H1 (cell line): Measurements from ENCODE around the gene ADGRB2.

ENCODE experiments used
- GABPA ChIP-seq: IDR thresholded peaks from 2 replicates; pipeline ENCODE4 v1.6.1; 2011; ENCODE audit warnings: mild to moderate bottlenecking, low read length, moderate library complexity, borderline replicate concordance; ENCODE audit not compliant: insufficient read depth
- KDM1A ChIP-seq: fragments of 200-600, 300-600 bp; sonication (generic); IDR thresholded peaks from 2 replicates; pipeline ENCODE4 v1.7.1; 2016; ENCODE audit warnings: mild to moderate bottlenecking, low read length, borderline replicate concordance
- TAF7 ChIP-seq: optimal IDR thresholded peaks from 2 replicates; pipeline ENCODE3; 2011; ENCODE audit warnings: low read depth, mild to moderate bottlenecking, inconsistent platforms, low read length, moderate library complexity, borderline replicate concordance
- TF ChIP-seq, protein P1 (sequence below), 3 experiments: IDR thresholded peaks; 1 replicate in 2 of 3; 2 replicates in 1 of 3; pipeline versions ENCODE4 v1.5.1 to v1.6.1; 2011; ENCODE audit warnings: low read length in 3 of 3, mild to moderate bottlenecking in 3 of 3, inconsistent platforms in 2 of 3, low read depth in 1 of 3, moderate library complexity in 1 of 3; ENCODE audit not compliant: insufficient read depth in 1 of 3; ENCODE audit errors: control extremely low read depth in 1 of 3

DNA sequence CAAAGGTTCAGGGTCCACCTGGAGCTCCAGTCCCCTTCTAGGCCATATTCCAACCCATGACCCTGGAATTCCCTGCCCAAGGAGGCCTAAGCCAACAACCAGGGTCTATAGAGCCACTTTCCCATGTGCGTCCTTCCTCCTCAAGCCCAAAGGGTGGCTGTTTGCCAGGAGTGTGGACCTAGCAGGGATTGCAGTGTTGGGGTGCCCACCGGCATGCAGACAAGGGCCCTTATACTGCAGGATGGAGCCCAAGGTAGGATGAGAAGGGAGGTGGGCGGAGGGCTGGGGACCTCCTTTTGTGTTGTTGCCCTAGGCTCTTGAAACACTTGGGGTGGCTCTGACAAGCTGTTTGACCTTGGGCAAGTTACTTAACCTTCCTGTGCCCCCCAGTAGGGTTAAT is 19.7 kb upstream of the ADGRB2 start:
- TF ChIP-seq, protein P1, sequence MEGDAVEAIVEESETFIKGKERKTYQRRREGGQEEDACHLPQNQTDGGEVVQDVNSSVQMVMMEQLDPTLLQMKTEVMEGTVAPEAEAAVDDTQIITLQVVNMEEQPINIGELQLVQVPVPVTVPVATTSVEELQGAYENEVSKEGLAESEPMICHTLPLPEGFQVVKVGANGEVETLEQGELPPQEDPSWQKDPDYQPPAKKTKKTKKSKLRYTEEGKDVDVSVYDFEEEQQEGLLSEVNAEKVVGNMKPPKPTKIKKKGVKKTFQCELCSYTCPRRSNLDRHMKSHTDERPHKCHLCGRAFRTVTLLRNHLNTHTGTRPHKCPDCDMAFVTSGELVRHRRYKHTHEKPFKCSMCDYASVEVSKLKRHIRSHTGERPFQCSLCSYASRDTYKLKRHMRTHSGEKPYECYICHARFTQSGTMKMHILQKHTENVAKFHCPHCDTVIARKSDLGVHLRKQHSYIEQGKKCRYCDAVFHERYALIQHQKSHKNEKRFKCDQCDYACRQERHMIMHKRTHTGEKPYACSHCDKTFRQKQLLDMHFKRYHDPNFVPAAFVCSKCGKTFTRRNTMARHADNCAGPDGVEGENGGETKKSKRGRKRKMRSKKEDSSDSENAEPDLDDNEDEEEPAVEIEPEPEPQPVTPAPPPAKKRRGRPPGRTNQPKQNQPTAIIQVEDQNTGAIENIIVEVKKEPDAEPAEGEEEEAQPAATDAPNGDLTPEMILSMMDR (IDR thresholded peaks at IDR 0.05; ENCODE audit: control extremely low read depth in 1 of 3, insufficient read depth in 1 of 3, low read depth in 1 of 3, low read length in 3 of 3), result no peak
- TF ChIP-seq GABPA (no peak), KDM1A (no peak), TAF7 (no peak)
